ENCODE measurements around the gene PLA2G4E.

The PLA2G4E gene, protein sequence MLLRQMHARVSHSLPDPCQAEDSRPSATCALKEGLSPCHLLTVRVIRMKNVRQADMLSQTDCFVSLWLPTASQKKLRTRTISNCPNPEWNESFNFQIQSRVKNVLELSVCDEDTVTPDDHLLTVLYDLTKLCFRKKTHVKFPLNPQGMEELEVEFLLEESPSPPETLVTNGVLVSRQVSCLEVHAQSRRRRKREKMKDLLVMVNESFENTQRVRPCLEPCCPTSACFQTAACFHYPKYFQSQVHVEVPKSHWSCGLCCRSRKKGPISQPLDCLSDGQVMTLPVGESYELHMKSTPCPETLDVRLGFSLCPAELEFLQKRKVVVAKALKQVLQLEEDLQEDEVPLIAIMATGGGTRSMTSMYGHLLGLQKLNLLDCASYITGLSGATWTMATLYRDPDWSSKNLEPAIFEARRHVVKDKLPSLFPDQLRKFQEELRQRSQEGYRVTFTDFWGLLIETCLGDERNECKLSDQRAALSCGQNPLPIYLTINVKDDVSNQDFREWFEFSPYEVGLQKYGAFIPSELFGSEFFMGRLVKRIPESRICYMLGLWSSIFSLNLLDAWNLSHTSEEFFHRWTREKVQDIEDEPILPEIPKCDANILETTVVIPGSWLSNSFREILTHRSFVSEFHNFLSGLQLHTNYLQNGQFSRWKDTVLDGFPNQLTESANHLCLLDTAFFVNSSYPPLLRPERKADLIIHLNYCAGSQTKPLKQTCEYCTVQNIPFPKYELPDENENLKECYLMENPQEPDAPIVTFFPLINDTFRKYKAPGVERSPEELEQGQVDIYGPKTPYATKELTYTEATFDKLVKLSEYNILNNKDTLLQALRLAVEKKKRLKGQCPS

DNA sequence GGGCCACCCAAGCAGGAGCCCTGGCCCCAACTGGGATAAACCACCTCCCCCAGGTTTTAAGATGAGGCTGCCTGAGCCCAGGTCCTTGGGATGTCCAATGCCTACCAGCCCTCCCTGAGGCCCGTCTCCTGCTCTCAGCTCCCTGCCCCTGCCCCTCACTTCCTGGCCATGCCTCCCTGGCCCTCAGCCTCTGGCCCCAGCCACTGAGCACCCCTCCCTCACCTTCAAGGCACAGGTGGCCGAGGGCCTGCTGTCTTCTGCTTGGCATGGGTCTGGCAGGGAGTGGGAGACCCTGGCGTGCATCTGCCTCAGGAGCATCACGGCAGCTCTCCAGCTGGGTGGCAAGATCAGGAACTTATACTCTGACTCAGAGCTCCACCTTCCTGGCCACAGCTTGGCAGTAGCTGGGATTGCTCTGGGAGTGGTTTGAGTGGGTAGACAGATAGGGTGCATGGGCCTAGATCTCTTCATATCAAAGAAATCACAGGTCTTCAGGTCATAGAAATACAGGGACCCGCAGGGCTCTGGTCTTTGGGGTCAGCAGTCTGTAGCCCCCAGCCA, at the start of gene PLA2G4E:
TSS of gene PLA2G4E (minus strand) at position 330 of the 561 bp plus-strand sequence. CDS start at position 318, 12 bp downstream.
- Histone ChIP-seq H3K9me3 (ENCODE audit: control insufficient read depth, low read length) (no peaks in the 10 kb centered on the region), H3K4me3 (ENCODE audit: low read length) (no peak within 1 kb of the TSS), H3K9ac (ENCODE audit: low read length) (no peak within 1 kb of the TSS)

DNA sequence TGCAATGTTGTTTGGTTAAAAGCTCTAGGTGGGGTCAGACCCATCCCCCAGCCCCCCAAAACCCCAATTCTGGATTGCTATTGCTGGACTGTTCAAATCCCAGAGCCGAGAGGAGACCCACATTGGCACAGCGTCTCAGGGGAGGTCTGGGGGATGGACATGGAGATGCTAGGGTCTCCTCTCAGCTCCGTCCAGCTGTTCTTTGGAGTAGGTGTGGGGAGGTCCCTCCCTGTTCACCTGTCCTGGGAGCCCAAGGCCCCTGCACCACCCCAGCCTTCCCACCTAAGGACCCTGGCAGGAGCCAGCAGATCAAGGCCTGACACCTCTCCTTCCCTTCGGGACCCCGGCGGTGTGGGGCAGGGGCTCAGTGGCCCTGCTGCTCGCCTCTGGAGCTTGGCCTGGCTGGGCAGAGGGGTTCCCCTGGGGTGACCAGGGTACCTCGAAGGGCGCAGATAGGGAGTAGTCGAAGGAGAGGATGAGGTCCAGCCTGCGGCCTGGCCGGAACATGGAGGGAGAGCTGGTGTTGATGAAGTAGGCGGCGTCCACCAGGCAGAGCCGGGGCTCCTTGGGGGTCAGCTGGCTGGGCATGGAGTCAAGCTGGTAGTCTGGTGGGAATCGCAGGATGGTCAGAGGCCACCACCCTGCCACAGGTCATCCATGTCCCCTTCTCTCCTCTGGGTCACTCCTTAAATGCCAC, 49.6 kb upstream of the PLA2G4E start:
- no peaks in the 10 kb centered on the region for H3K9me3 ChIP-seq (ENCODE audit: control insufficient read depth, low read length)
- peaks cover 9% of the 10 kb centered on the region for H3K4me1 ChIP-seq (ENCODE audit: control insufficient read depth, insufficient read depth, low read length)
- no peak overlapping the region for H3K4me3 ChIP-seq (ENCODE audit: low read length)
- peaks cover 3% of the 10 kb centered on the region for H3K27me3 ChIP-seq (ENCODE audit: control insufficient read depth, insufficient read depth, low read length)
- H3K36me3 ChIP-seq (ENCODE audit: control insufficient read depth, insufficient read depth, low read length): no peaks in the 10 kb centered on the region
- no peak overlapping the region for H3K9ac ChIP-seq (ENCODE audit: low read length)

More for the DNA sequence above, at the start of gene PLA2G4E:
- Histone ChIP-seq H3K27me3 (ENCODE audit: control insufficient read depth, insufficient read depth, low read length) (no peaks in the 10 kb centered on the region), H3K36me3 (ENCODE audit: control insufficient read depth, insufficient read depth, low read length) (no peaks in the 10 kb centered on the region), H3K4me1 (ENCODE audit: control insufficient read depth, insufficient read depth, low read length) (no peaks in the 10 kb centered on the region)

DNA sequence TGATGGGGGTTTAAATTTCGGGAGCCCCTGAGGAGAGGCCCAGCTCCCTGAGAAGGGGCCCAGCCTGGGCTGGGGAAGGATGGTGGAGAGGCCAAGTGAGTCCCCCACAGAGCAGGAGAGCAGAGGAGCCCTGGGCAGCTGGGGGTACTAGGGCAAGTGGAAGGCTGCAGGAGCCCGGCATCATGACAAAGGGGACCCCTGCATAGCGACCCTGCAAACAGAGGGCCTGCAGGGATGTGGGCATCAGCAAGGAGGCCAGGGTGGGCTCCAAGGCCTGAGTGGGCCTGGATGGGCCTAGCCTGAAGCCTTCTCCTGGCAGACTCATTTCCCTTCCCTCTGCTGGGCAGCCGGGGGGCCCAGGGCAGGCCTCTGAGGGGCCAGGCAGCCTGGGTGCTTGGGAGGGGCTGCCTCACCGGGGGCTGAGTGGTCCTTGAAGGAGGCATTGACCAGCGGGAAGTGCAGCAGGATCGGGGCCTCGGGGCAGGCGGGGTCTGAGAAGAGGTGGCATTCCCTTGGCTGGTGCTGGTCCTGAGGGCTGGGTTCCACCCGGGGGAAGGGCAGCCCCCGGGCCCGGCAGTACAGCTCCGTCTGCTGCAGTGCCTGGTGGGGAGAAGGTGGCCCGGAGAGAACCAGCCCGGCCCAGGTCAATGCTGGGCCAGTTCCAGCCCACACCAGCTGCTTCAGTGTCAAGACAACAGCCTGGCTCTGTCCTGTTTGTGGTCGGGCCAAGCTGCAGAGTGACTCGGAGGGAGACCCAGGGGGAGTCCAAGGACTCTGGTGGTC, 48.8 kb upstream of the PLA2G4E start:
- Histone ChIP-seq H3K27me3 (ENCODE audit: control insufficient read depth, insufficient read depth, low read length) (peaks cover 3% of the 10 kb centered on the region), H3K9ac (ENCODE audit: low read length) (no peak overlapping the region), H3K9me3 (ENCODE audit: control insufficient read depth, low read length) (no peaks in the 10 kb centered on the region), H3K4me1 (ENCODE audit: control insufficient read depth, insufficient read depth, low read length) (peaks cover 9% of the 10 kb centered on the region), H3K4me3 (ENCODE audit: low read length) (no peak overlapping the region), H3K36me3 (ENCODE audit: control insufficient read depth, insufficient read depth, low read length) (no peaks in the 10 kb centered on the region)

DNA sequence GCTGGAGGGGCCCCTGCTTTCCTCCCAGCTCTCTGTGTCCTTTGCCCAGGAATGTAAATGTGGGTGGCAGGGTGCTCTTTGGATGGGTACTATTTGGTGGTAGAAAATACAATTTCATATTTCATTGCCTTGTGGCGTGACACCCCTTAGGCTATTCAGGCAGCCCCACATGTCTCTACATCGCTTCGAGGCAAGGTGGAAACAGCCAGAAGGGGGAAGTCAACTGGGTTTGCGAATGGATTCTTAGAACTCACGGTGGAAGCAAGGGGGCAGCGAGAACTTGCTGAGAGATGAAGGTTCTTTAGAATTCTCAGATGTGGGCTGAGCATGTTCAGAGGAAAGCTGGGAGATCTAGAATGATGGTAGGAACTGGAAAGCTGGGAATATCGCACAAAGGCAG, 48.2 kb upstream of the PLA2G4E start:
- Histone ChIP-seq H3K9ac (ENCODE audit: low read length) (no peak overlapping the region), H3K4me3 (ENCODE audit: low read length) (no peak overlapping the region), H3K4me1 (ENCODE audit: control insufficient read depth, insufficient read depth, low read length) (peaks cover 9% of the 10 kb centered on the region), H3K9me3 (ENCODE audit: control insufficient read depth, low read length) (no peaks in the 10 kb centered on the region), H3K36me3 (ENCODE audit: control insufficient read depth, insufficient read depth, low read length) (no peaks in the 10 kb centered on the region), H3K27me3 (ENCODE audit: control insufficient read depth, insufficient read depth, low read length) (peaks cover 3% of the 10 kb centered on the region)

DNA sequence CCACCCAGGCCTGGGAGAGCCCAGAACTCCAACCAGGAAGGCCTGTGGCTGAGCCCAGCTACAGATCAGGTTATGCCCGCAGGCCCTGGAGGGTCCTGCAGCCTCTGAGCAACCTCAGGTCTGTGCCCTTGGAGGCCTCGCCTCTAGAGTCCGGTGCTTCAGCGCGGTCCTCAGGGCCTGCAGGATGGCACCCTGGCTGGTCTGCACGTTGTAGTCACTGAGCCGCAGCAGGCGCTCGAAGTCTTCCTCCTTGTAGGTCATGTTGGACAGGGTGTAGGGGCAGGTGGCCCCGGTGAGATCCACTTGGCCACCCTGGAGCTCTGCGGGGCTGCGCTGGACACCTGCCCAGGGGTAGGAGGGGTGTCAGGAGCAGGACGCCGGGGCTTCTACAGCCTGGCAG, 47.8 kb upstream of the PLA2G4E start:
- no peaks in the 10 kb centered on the region for H3K36me3 ChIP-seq (ENCODE audit: control insufficient read depth, insufficient read depth, low read length)
- H3K4me3 ChIP-seq (ENCODE audit: low read length): no peak overlapping the region
- peaks cover 9% of the 10 kb centered on the region for H3K4me1 ChIP-seq (ENCODE audit: control insufficient read depth, insufficient read depth, low read length)
- H3K9ac ChIP-seq (ENCODE audit: low read length): no peak overlapping the region
- H3K27me3 ChIP-seq (ENCODE audit: control insufficient read depth, insufficient read depth, low read length): peaks cover 3% of the 10 kb centered on the region
- H3K9me3 ChIP-seq (ENCODE audit: control insufficient read depth, low read length): no peaks in the 10 kb centered on the region

DNA sequence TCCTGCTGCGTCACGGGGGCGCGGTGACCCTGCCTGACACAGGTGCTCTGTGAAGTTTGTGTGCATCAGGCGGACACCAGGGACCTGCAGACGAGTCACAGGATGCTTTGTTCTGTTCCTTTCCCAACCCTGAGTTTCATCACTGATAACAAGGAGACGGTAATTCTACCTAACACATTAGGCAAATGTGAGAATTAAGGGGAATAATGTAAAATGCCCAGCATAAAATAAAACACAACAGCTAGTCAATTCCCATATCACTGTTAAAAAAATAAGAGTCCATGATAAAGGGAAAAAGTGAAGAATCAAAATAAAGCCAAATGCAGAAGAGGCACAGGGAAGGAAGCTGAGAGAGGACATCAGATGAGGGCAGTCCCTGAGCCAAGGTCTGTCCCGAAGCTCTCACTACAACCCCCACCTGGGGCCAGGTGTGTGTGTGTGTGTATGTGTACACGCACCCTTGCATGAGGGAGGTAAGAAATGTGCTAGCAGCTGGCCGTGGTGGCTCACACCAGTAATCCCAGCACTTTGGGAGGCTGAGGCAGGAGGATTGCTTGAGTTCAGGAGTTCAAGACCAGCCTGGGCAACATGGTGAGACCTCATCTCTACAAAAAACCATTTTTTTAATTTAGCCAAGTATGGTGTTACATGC, 46.0 kb upstream of the PLA2G4E start:
- Histone ChIP-seq H3K9ac (ENCODE audit: low read length) (no peak overlapping the region), H3K9me3 (ENCODE audit: control insufficient read depth, low read length) (no peaks in the 10 kb centered on the region), H3K4me1 (ENCODE audit: control insufficient read depth, insufficient read depth, low read length) (peaks cover 5% of the 10 kb centered on the region), H3K27me3 (ENCODE audit: control insufficient read depth, insufficient read depth, low read length) (peaks cover 3% of the 10 kb centered on the region), H3K4me3 (ENCODE audit: low read length) (no peak overlapping the region), H3K36me3 (ENCODE audit: control insufficient read depth, insufficient read depth, low read length) (no peaks in the 10 kb centered on the region)

DNA sequence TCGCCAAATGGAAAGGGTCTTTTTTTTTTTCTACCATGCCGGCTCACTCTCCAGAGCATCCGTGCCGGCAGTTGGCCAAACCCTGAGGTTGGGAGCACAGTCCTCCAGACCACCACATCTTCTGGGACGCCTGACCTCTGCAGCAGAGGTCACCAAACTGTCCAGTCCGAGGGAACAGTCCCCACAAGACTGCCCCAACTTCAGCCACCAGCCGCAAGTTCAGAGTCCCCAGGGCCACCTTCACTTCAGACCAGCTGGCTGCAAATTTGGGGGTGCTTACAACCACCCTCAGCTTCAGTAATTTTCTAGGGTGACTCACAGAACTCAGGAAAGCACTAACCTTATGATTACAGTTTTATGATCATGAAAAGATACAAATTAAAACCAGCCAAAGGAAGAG, 44.6 kb upstream of the PLA2G4E start:
- no peaks in the 10 kb centered on the region for H3K36me3 ChIP-seq (ENCODE audit: control insufficient read depth, insufficient read depth, low read length)
- H3K4me3 ChIP-seq (ENCODE audit: low read length): no peak overlapping the region
- H3K9ac ChIP-seq (ENCODE audit: low read length): no peak overlapping the region
- H3K4me1 ChIP-seq (ENCODE audit: control insufficient read depth, insufficient read depth, low read length): peaks cover 5% of the 10 kb centered on the region
- H3K27me3 ChIP-seq (ENCODE audit: control insufficient read depth, insufficient read depth, low read length): peaks cover 3% of the 10 kb centered on the region
- H3K9me3 ChIP-seq (ENCODE audit: control insufficient read depth, low read length): no peaks in the 10 kb centered on the region

DNA sequence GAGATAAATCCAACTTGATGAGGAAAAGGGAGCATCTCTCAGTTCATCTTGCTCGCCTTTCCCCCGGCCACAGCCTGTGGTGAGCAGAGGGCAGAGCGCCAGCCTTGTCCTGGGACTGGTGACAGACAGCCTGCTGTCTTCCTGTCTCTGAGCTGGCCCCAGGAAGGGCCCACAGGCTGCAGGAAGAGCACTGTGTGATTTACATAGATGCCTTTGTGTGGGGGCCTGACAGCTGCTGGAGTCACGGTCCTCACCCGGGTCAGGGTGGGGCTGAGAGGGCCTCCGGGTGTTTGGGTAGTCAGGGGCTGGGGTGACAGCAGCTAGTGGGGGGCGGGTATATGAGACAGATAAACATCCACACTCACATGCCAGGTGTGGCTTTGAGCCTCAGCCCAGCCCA, 44.2 kb upstream of the PLA2G4E start:
- peaks cover 6% of the 10 kb centered on the region for H3K4me1 ChIP-seq (ENCODE audit: control insufficient read depth, insufficient read depth, low read length)
- H3K27me3 ChIP-seq (ENCODE audit: control insufficient read depth, insufficient read depth, low read length): peaks cover 3% of the 10 kb centered on the region
- H3K9me3 ChIP-seq (ENCODE audit: control insufficient read depth, low read length): no peaks in the 10 kb centered on the region
- no peak overlapping the region for H3K9ac ChIP-seq (ENCODE audit: low read length)
- no peaks in the 10 kb centered on the region for H3K36me3 ChIP-seq (ENCODE audit: control insufficient read depth, insufficient read depth, low read length)
- no peak overlapping the region for H3K4me3 ChIP-seq (ENCODE audit: low read length)

DNA sequence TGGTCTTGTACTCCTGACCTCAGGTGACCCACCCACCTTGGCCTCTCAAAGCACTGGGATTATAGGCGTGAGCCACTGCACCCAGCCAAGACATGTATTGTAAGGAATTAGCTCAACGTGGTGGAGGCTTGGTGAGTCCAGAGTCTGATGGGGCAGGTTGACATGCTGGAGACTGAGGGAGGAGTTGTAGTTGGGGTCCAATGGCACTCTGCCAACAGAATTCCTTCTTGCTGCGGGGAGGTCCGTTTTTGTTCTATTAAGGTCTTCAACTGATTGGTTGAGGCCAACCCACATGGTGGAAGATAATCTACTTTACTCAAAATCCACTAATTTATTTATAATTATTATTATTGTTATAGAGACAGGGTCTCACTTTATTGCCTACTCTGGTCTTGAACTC, 43.4 kb upstream of the PLA2G4E start:
- H3K9ac ChIP-seq (ENCODE audit: low read length): no peak overlapping the region
- H3K9me3 ChIP-seq (ENCODE audit: control insufficient read depth, low read length): no peaks in the 10 kb centered on the region
- peaks cover 9% of the 10 kb centered on the region for H3K4me1 ChIP-seq (ENCODE audit: control insufficient read depth, insufficient read depth, low read length)
- H3K36me3 ChIP-seq (ENCODE audit: control insufficient read depth, insufficient read depth, low read length): no peaks in the 10 kb centered on the region
- no peak overlapping the region for H3K4me3 ChIP-seq (ENCODE audit: low read length)
- H3K27me3 ChIP-seq (ENCODE audit: control insufficient read depth, insufficient read depth, low read length): peaks cover 3% of the 10 kb centered on the region

DNA sequence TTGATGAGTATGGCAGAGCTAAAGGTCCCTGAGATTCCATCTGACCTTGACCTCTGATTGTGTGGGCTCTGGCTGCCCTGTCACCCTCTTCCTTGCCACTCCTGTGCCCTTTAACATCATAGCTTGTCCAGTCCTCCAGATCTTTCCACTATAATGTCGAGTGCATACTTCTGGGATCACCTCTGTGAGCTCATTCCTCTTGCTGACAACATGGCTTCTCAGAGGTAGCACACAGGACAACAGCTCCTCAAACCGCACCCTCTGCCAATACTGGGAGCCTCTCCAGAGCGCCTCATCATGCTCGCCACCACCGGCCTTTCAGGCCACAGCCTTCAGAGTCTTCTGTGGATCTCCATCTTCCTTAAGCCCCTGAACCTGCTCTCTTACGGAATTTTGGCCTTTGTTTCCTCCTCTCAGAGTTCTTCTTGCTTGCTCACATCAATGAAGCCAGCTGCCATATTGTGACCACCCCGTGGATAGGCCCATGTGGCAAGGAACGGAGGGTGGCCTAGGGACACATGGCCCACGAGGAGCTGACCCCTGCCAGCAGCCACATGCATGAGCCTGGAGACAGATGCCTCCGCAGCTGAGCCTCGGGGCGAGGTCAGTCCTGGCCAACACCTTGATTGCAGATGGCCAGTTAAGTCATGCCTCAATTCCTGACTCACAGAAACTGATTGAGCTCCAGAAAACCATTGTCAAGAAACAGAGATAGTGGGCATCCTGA, 42.4 kb upstream of the PLA2G4E start:
- Histone ChIP-seq H3K27me3 (ENCODE audit: control insufficient read depth, insufficient read depth, low read length) (peaks cover 3% of the 10 kb centered on the region), H3K9me3 (ENCODE audit: control insufficient read depth, low read length) (no peaks in the 10 kb centered on the region), H3K4me3 (ENCODE audit: low read length) (no peak overlapping the region), H3K4me1 (ENCODE audit: control insufficient read depth, insufficient read depth, low read length) (peaks cover 9% of the 10 kb centered on the region), H3K9ac (ENCODE audit: low read length) (no peak overlapping the region), H3K36me3 (ENCODE audit: control insufficient read depth, insufficient read depth, low read length) (no peaks in the 10 kb centered on the region)

Data from mucosa of stomach (tissue), 1 donor.